H9 (cell line): ENCODE measurements around the gene FHL1. TPM values are rescaled to one million over a fixed set of nuclear protein-coding genes. Genes with fewer than 3 reads are reported as not detected.

Source experiments
- DNase-seq: peaks from one replicate; pipeline ENCODE4 v3.0.0-alpha.2; 2017
- H2AFZ ChIP-seq: one replicate; pipeline ENCODE4 v1.6.1; 2013; ENCODE audit warnings: mild to moderate bottlenecking, low read length, control low read depth, moderate library complexity
- H2AK5ac ChIP-seq: 2 replicates; pipeline ENCODE4 v1.6.1; 2013; ENCODE audit warnings: low read length, control low read depth, mixed read lengths; ENCODE audit not compliant: insufficient read length
- H2BK120ac ChIP-seq: one replicate; pipeline ENCODE4 v1.6.1; 2013; ENCODE audit warnings: low read depth, mild to moderate bottlenecking, low read length, control low read depth, inconsistent platforms; ENCODE audit not compliant: poor library complexity, severe bottlenecking
- H2BK12ac ChIP-seq: 2 replicates; pipeline ENCODE4 v1.6.1; 2013; ENCODE audit warnings: low read length, control low read depth, mixed read lengths, low read depth; ENCODE audit not compliant: insufficient read length
- H2BK15ac ChIP-seq: 2 replicates; pipeline ENCODE4 v1.6.1; 2013; ENCODE audit warnings: low read depth, low read length, control low read depth
- H2BK20ac ChIP-seq: one replicate; pipeline ENCODE4 v1.6.1; 2013; ENCODE audit warnings: low read depth, mild to moderate bottlenecking, low read length, control low read depth, inconsistent platforms; ENCODE audit not compliant: poor library complexity, severe bottlenecking
- H2BK5ac ChIP-seq: 2 replicates; pipeline ENCODE4 v1.6.1; 2013; ENCODE audit warnings: low read length, control low read depth, mixed read lengths; ENCODE audit not compliant: insufficient read length
- H3K14ac ChIP-seq: 2 replicates; pipeline ENCODE4 v1.6.1; 2013; ENCODE audit warnings: low read length, control low read depth; ENCODE audit not compliant: insufficient read depth
- H3K18ac ChIP-seq: 2 replicates; pipeline ENCODE4 v1.6.1; 2013; ENCODE audit warnings: low read depth, mild to moderate bottlenecking, mixed read lengths, low read length, control low read depth; ENCODE audit not compliant: insufficient read length
- H3K23ac ChIP-seq: 2 replicates; pipeline ENCODE4 v1.6.1; 2013; ENCODE audit warnings: low read length, control low read depth, mixed read lengths, low read depth; ENCODE audit not compliant: insufficient read length
- H3K23me2 ChIP-seq: 2 replicates; pipeline ENCODE4 v1.6.1; 2013; ENCODE audit warnings: low read depth, mild to moderate bottlenecking, mixed read lengths, low read length, control low read depth; ENCODE audit not compliant: insufficient read length, poor library complexity, severe bottlenecking
- H3K27ac ChIP-seq: 2 replicates; pipeline ENCODE4 v1.5.1; 2013; ENCODE audit warnings: low read length, control low read depth, mixed read lengths, low read depth; ENCODE audit not compliant: insufficient read length
- H3K27me3 ChIP-seq: 2 replicates; pipeline ENCODE4 v1.6.1; 2013; ENCODE audit warnings: low read length, control low read depth, inconsistent platforms; ENCODE audit not compliant: insufficient read depth
- H3K4ac ChIP-seq: 2 replicates; pipeline ENCODE4 v1.6.1; 2013; ENCODE audit warnings: low read depth, mild to moderate bottlenecking, control low read depth, inconsistent platforms, low read length, moderate library complexity
- H3K4me1 ChIP-seq: 2 replicates; pipeline ENCODE4 v1.6.1; 2013; ENCODE audit warnings: low read length, control low read depth, inconsistent platforms; ENCODE audit not compliant: insufficient read depth
- H3K4me2 ChIP-seq: 2 replicates; pipeline ENCODE4 v1.6.1; 2013; ENCODE audit warnings: low read length, control low read depth, mixed read lengths; ENCODE audit not compliant: insufficient read length, insufficient read depth
- H3K56ac ChIP-seq: 2 replicates; pipeline ENCODE4 v1.6.1; 2013; ENCODE audit warnings: low read depth, mild to moderate bottlenecking, mixed read lengths, low read length, control low read depth; ENCODE audit not compliant: insufficient read length
- H3K79me1 ChIP-seq: 2 replicates; pipeline ENCODE4 v1.6.1; 2013; ENCODE audit warnings: low read depth, mild to moderate bottlenecking, moderate library complexity, low read length, control low read depth, inconsistent platforms; ENCODE audit not compliant: insufficient read depth, poor library complexity, severe bottlenecking
- H3K79me2 ChIP-seq: 2 replicates; pipeline ENCODE4 v1.6.1; 2013; ENCODE audit warnings: low read length, control low read depth, inconsistent platforms; ENCODE audit not compliant: insufficient read depth
- H3K9ac ChIP-seq: 2 replicates; pipeline ENCODE4 v1.6.1; 2013; ENCODE audit warnings: low read length, control low read depth, mixed read lengths; ENCODE audit not compliant: insufficient read length; ENCODE audit errors: extremely low read depth
- H3K9me3 ChIP-seq: one replicate; pipeline ENCODE4 v1.6.1; 2013; ENCODE audit warnings: low read depth, low read length, inconsistent platforms; ENCODE audit not compliant: control insufficient read depth
- H3T11ph ChIP-seq: one replicate; pipeline ENCODE4 v1.6.1; 2013; ENCODE audit warnings: mild to moderate bottlenecking, low read length, control low read depth, inconsistent platforms
- H4K20me1 ChIP-seq: one replicate; pipeline ENCODE4 v1.6.1; 2013; ENCODE audit not compliant: control insufficient read depth, insufficient read length, insufficient read depth
- H4K5ac ChIP-seq: 2 replicates; pipeline ENCODE4 v1.6.1; 2013; ENCODE audit warnings: low read depth, mild to moderate bottlenecking, mixed read lengths, low read length, control low read depth; ENCODE audit not compliant: insufficient read length
- H4K8ac ChIP-seq: replicated peaks from 2 replicates; pipeline ENCODE4 v1.6.1; 2013; ENCODE audit warnings: low read length, control low read depth, mixed read lengths, low read depth; ENCODE audit not compliant: insufficient read length
- H4K91ac ChIP-seq: 2 replicates; pipeline ENCODE4 v1.6.1; 2013; ENCODE audit warnings: low read depth, mild to moderate bottlenecking, moderate library complexity, mixed read lengths, low read length, control low read depth; ENCODE audit not compliant: insufficient read length
- H3K27ac Mint-ChIP-seq, 3 experiments: 2 replicates in 2 of 3; 3 replicates in 1 of 3; pipeline ENCODE4 v1.8.0; 2020 to 2021; ENCODE audit warnings: mixed read lengths in 3 of 3, mild to moderate bottlenecking in 1 of 3, moderate library complexity in 1 of 3
- H3K27me3 Mint-ChIP-seq: 2 replicates; pipeline ENCODE4 v1.8.0; 2021; ENCODE audit warnings: low read depth, mild to moderate bottlenecking, moderate library complexity, mixed read lengths
- H3K36me3 Mint-ChIP-seq, 3 experiments: 2 replicates in 2 of 3; 3 replicates in 1 of 3; pipeline ENCODE4 v1.8.0; 2020 to 2021; ENCODE audit warnings: low read depth in 3 of 3, mixed read lengths in 3 of 3; ENCODE audit not compliant: insufficient read depth in 1 of 3
- H3K4me1 Mint-ChIP-seq, 2 experiments: 2 replicates each; pipeline ENCODE4 v1.8.0; 2020; ENCODE audit warnings: mixed read lengths in 2 of 2
- H3K4me3 Mint-ChIP-seq, 2 experiments: 2 replicates in 1 of 2; 3 replicates in 1 of 2; pipeline ENCODE4 v1.8.0; 2020 to 2021; ENCODE audit warnings: mild to moderate bottlenecking in 2 of 2, mixed read lengths in 2 of 2, moderate library complexity in 1 of 2
- H3K9me3 Mint-ChIP-seq, 2 experiments: 2 replicates in 1 of 2; 3 replicates in 1 of 2; pipeline ENCODE4 v1.8.0; 2020; ENCODE audit warnings: mild to moderate bottlenecking in 2 of 2, mixed read lengths in 2 of 2, moderate library complexity in 1 of 2
- WGBS: extraction: QIAGEN DNeasy Blood & Tissue Kit; methylation state at CpG from one replicate; pipeline ENCODE4 v1.1.7; 2013; ENCODE audit warnings: missing lambda C conversion rate, low lambda C conversion rate, mixed read lengths; ENCODE audit not compliant: insufficient read length; ENCODE audit errors: extremely low coverage; 5-methylcytosine and 5-hydroxymethylcytosine counted together
- total RNA-seq: library from RNA; stranded (reverse); gene quantifications from 2 replicates; pipeline ENCODE4 v1.2.1, GENCODE V29; 2021
- TF ChIP-seq, protein P1 (sequence below): fragments of 200-600 bp; sonication (generic); conservative IDR thresholded peaks from 3 replicates; pipeline ENCODE4 v1.8.0; 2021; ENCODE audit warnings: antibody characterized with exemption, mild to moderate bottlenecking

FHL1 gene
- total RNA-seq, 1 experiment from 2014 or later: 20.0 TPM

DNA sequence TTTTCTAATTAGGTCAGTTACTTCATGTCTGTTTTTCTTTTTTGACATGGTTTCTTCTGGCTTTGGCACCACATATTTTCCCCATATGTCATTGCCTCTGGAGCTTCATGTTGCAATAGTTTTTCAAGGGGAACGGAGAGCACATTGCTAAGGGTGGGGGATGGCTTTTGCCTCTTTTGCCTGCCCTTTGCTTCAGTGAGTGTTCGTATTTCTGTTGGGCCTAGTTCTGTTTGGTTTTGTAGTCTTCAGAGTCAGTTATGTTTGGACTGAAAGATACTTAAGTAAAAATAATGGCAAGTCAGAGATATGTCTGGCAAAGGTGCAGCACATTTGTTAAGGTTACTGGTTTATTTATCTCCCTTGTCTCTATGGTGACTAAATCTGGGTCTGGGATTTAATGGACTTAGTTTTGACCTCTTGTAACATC is 29.1 kb downstream of the FHL1 start:
- Histone ChIP-seq H3K79me1 (no peaks in the 10 kb centered on the region), H4K5ac (no peak overlapping the region), H2BK12ac (no peak overlapping the region), H3K27ac (no peak overlapping the region), H3K14ac (no peak overlapping the region), H2BK5ac (no peak overlapping the region), H4K8ac (no peak overlapping the region), H2BK15ac (no peak overlapping the region), H3T11ph (no peak overlapping the region), H3K23ac (no peak overlapping the region), H4K91ac (no peak overlapping the region), H3K4ac (no peak overlapping the region), H2AK5ac (no peak overlapping the region), H2AFZ (no peak overlapping the region), H3K4me1 (no peaks in the 10 kb centered on the region), H3K23me2 (no peaks in the 10 kb centered on the region), H4K20me1 (no peaks in the 10 kb centered on the region), H2BK20ac (no peak overlapping the region), H3K18ac (no peak overlapping the region), H3K4me2 (no peak overlapping the region), H2BK120ac (no peak overlapping the region), H3K9me3 (peaks cover 23% of the 10 kb centered on the region), H3K56ac (no peak overlapping the region), H3K27me3 (no peaks in the 10 kb centered on the region), H3K79me2 (no peaks in the 10 kb centered on the region), H3K9ac (no peak overlapping the region)
- WGBS: no CpG with 5 or more reads among the region's 2 CpGs
- Mint-ChIP-seq H3K4me1 (no peaks in the 10 kb centered on the region), H3K9me3 (peaks cover 36 to 42% of the 10 kb centered on the region in 2 experiments), H3K36me3 (0 out of 7 replicates have a peak, but pooled peaks cover 0 to 3% (median 0%) of the 10 kb centered on the region in 3 experiments), H3K27ac (no peak overlapping the region), H3K27me3 (no peaks in the 10 kb centered on the region), H3K4me3 (no peak overlapping the region)
- TF ChIP-seq, protein P1, sequence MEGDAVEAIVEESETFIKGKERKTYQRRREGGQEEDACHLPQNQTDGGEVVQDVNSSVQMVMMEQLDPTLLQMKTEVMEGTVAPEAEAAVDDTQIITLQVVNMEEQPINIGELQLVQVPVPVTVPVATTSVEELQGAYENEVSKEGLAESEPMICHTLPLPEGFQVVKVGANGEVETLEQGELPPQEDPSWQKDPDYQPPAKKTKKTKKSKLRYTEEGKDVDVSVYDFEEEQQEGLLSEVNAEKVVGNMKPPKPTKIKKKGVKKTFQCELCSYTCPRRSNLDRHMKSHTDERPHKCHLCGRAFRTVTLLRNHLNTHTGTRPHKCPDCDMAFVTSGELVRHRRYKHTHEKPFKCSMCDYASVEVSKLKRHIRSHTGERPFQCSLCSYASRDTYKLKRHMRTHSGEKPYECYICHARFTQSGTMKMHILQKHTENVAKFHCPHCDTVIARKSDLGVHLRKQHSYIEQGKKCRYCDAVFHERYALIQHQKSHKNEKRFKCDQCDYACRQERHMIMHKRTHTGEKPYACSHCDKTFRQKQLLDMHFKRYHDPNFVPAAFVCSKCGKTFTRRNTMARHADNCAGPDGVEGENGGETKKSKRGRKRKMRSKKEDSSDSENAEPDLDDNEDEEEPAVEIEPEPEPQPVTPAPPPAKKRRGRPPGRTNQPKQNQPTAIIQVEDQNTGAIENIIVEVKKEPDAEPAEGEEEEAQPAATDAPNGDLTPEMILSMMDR: no peak
- no peak for DNase-seq
